ENCODE measurements around the gene RERG. TPM values are rescaled to one million over a fixed set of nuclear protein-coding genes. Genes with fewer than 3 reads are reported as not detected.

RERG gene
- total and polyA plus RNA-seq, 2 experiments from 2014 or later, result not detected

DNA sequence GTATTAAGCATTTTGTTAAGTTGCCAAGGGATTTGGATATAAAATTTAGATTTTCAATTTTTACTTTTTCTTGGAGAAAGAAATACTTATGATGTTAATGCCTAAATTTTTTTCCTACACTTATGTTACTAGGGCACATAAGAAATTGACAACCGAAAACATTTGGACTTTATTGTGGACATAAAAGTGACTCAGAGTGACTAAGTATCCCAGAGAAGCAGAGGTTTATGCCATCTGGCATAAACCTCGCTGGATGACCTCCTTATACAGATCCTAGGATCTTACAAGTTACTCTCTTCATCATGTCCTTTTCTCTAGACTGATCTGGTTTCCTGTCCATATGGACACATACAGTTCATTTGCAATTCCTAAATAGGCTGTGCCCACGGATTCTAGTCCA, 89.8 kb downstream of the RERG start:
- no peak overlapping the region for H3K9ac ChIP-seq
- H3K36me3 ChIP-seq (ENCODE audit: low read depth), result no peaks in the 10 kb centered on the region
- no peaks in the 10 kb centered on the region for H4K20me1 ChIP-seq (ENCODE audit: insufficient read depth)
- 0 out of 2 replicates have a peak, but pooled peaks cover 4% of the 10 kb centered on the region for H3K4me1 ChIP-seq (ENCODE audit: insufficient read depth)
- H2AFZ ChIP-seq, result no peak overlapping the region
- peak; percentile 80 for DNase-seq
- no peaks in the 10 kb centered on the region for H3K9me3 ChIP-seq (ENCODE audit: low read depth)
- no peak overlapping the region for H3K4me2 ChIP-seq (ENCODE audit: unreplicated experiment)
- H3K9me2 ChIP-seq (ENCODE audit: insufficient read depth), result no peaks in the 10 kb centered on the region
- no peak for TF ChIP-seq EZH2phosphoT487 (IDR thresholded peaks at IDR 0.05; ENCODE audit: insufficient read depth, low read depth)
- TF ChIP-seq EZH2 (IDR thresholded peaks at IDR 0.05; ENCODE audit: insufficient read depth, poor library complexity, severe bottlenecking), result no peak
- in situ Hi-C loops (cut with MboI), result no loop called here
- no peaks in the 10 kb centered on the region for H3F3A ChIP-seq (ENCODE audit: insufficient read depth)
- H3K27ac ChIP-seq, result no peak overlapping the region
- no peak overlapping the region for H3K4me3 ChIP-seq
- no peaks in the 10 kb centered on the region for H3K79me2 ChIP-seq (ENCODE audit: insufficient read depth)
- 1 to 4% methylated on average over 3 of the region's 3 CpGs for WGBS, 2 experiments (ENCODE audit: low coverage in 1 of 2, low lambda C conversion rate in 2 of 2, missing lambda C conversion rate in 2 of 2)
- H3K27me3 ChIP-seq (replicated peaks; ENCODE audit: insufficient read depth), result no peaks in the 10 kb centered on the region; the same call in 1 of the 2 replicates

DNA sequence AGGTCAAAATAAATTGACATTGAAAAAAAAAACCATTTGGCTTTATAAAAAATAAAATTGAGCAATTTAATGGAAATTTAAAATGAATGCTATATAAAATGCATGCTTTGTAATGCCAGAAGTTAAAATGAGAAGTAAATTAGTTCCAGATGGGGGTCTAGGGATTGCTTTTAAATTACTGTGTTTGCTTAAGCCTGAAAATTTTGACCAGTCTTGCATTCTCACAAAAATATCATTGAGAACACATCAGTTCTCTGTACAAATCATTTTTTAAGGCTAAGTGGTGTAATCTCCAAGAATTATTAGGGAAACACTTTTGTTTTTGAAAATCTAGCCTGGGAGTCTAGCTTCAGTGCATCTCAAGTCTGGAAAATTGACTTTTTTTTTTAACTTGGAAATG, 90.7 kb downstream of the RERG start:
- DNase-seq, result no peak
- H3K9me3 ChIP-seq (ENCODE audit: low read depth), result no peaks in the 10 kb centered on the region

DNA sequence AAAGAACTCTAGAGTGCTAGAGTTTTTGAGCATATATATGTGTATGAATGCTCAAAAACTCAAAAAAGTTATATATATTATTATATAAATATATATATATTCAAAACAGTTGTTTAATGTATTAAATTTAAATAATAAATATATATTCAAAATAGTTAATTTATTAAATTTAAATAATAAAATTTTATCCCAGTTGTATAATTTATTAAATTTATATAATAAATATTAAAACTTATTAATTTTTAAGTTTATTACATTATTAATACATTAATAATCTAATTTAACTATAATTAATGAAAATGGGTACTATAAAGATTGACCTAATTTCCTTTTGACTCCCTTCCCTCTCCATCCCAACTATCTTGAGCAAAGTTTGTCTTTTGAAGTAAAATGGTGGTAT, 97.8 kb downstream of the RERG start:
- Histone ChIP-seq H2AFZ (no peak overlapping the region), H3K9me2 (ENCODE audit: insufficient read depth) (no peaks in the 10 kb centered on the region; the same call in 1 of the 2 replicates), H4K20me1 (ENCODE audit: insufficient read depth) (no peaks in the 10 kb centered on the region), H3K9ac (no peak overlapping the region), H3K4me2 (ENCODE audit: unreplicated experiment) (no peak overlapping the region), H3F3A (ENCODE audit: insufficient read depth) (no peaks in the 10 kb centered on the region), H3K4me3 (no peak overlapping the region), H3K36me3 (ENCODE audit: low read depth) (no peaks in the 10 kb centered on the region), H3K79me2 (ENCODE audit: insufficient read depth) (no peaks in the 10 kb centered on the region), H3K27ac (no peak overlapping the region), H3K4me1 (ENCODE audit: insufficient read depth) (no peaks in the 10 kb centered on the region), H3K27me3 (replicated peaks; ENCODE audit: insufficient read depth) (no peaks in the 10 kb centered on the region), H3K9me3 (ENCODE audit: low read depth) (no peaks in the 10 kb centered on the region)
- in situ Hi-C loops (cut with MboI), result no loop called here
- DNase-seq, result no peak
- TF ChIP-seq EZH2 (IDR thresholded peaks at IDR 0.05; ENCODE audit: insufficient read depth, poor library complexity, severe bottlenecking) (no peak), EZH2phosphoT487 (IDR thresholded peaks at IDR 0.05; ENCODE audit: insufficient read depth, low read depth) (no peak)

More for the DNA sequence above, 90.7 kb downstream of the RERG start:
- 0 out of 2 replicates have a peak, but pooled peaks cover 4% of the 10 kb centered on the region for H3K4me1 ChIP-seq (ENCODE audit: insufficient read depth)
- H3K27me3 ChIP-seq (replicated peaks; ENCODE audit: insufficient read depth), result no peaks in the 10 kb centered on the region
- H3K9me2 ChIP-seq (ENCODE audit: insufficient read depth), result no peaks in the 10 kb centered on the region
- no peaks in the 10 kb centered on the region for H4K20me1 ChIP-seq (ENCODE audit: insufficient read depth)
- H3F3A ChIP-seq (ENCODE audit: insufficient read depth), result no peaks in the 10 kb centered on the region
- TF ChIP-seq EZH2phosphoT487 (IDR thresholded peaks at IDR 0.05; ENCODE audit: insufficient read depth, low read depth) (no peak), EZH2 (IDR thresholded peaks at IDR 0.05; ENCODE audit: insufficient read depth, poor library complexity, severe bottlenecking) (no peak)
- no peak overlapping the region for H2AFZ ChIP-seq
- in situ Hi-C loops (cut with MboI), result no loop called here
- no peak overlapping the region for H3K9ac ChIP-seq
- H3K4me3 ChIP-seq, result no peak overlapping the region
- H3K79me2 ChIP-seq (ENCODE audit: insufficient read depth), result no peaks in the 10 kb centered on the region
- no peak overlapping the region for H3K4me2 ChIP-seq (ENCODE audit: unreplicated experiment)
- no peak overlapping the region for H3K27ac ChIP-seq
- H3K36me3 ChIP-seq (ENCODE audit: low read depth), result no peaks in the 10 kb centered on the region

DNA sequence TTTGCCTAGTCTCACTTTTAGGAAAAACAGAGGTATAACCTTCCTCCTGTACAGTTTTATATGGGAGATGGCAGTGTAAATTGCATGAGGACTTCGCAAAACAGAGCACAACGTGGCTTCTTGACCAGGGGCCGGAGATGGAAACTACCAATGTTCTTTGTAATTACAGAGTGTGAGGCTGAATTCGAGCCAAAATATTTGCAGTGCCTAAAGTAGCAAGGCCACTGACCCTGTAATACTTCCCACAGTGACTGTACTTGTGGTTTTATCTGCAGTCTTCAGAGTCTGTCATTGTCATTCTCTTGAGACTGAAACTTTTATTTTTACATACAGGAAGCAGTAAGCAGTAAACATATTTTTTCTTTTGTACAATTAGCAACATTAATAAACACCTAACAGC, 98.9 kb downstream of the RERG start:
- no peak for TF ChIP-seq EZH2phosphoT487 (IDR thresholded peaks at IDR 0.05; ENCODE audit: insufficient read depth, low read depth)
- no peak for TF ChIP-seq EZH2 (IDR thresholded peaks at IDR 0.05; ENCODE audit: insufficient read depth, poor library complexity, severe bottlenecking)
- Histone ChIP-seq H2AFZ (no peak overlapping the region), H3K36me3 (ENCODE audit: low read depth) (no peaks in the 10 kb centered on the region), H3K4me3 (no peak overlapping the region), H3K4me1 (ENCODE audit: insufficient read depth) (no peaks in the 10 kb centered on the region), H3K9me3 (ENCODE audit: low read depth) (no peaks in the 10 kb centered on the region), H3F3A (ENCODE audit: insufficient read depth) (no peaks in the 10 kb centered on the region), H3K27ac (no peak overlapping the region), H3K9me2 (ENCODE audit: insufficient read depth) (no peaks in the 10 kb centered on the region; the same call in 1 of the 2 replicates), H3K79me2 (ENCODE audit: insufficient read depth) (no peaks in the 10 kb centered on the region), H3K4me2 (ENCODE audit: unreplicated experiment) (no peak overlapping the region), H4K20me1 (ENCODE audit: insufficient read depth) (no peaks in the 10 kb centered on the region), H3K27me3 (replicated peaks; ENCODE audit: insufficient read depth) (0 out of 2 replicates have a peak, but pooled peaks cover 5% of the 10 kb centered on the region), H3K9ac (no peak overlapping the region)
- 69 to 73% methylated on average over 4 of the region's 4 CpGs for WGBS, 2 experiments (ENCODE audit: low coverage in 1 of 2, low lambda C conversion rate in 2 of 2, missing lambda C conversion rate in 2 of 2)
- in situ Hi-C loops (cut with MboI), result no loop called here
- DNase-seq, result no peak

DNA sequence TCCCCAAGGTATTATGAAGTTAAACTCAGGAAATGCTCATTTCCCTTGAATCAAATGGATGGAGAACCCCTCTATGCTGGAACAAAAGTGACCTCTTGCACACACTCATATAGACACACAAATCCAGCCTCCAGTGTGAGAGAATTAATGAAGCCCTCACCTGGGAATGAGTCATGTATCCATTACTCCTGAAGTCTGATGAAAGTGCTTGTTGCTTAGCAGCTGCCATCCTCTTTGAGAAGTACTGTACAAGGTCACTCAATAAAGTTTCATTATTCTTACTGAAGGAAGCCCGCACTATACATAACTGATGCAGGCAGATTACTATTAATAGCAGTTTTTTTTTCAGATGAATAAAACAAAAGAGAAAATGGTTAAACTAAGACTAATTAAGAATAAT, 102.3 kb downstream of the RERG start:
- Histone ChIP-seq H3K9ac (no peak overlapping the region), H3K4me3 (no peak overlapping the region), H3K9me3 (ENCODE audit: low read depth) (no peaks in the 10 kb centered on the region), H3K9me2 (ENCODE audit: insufficient read depth) (no peaks in the 10 kb centered on the region; the same call in 1 of the 2 replicates), H3K79me2 (ENCODE audit: insufficient read depth) (no peaks in the 10 kb centered on the region), H3K27me3 (replicated peaks; ENCODE audit: insufficient read depth) (peaks cover 6% of the 10 kb centered on the region; the same call in 1 of the 2 replicates), H3K36me3 (ENCODE audit: low read depth) (no peaks in the 10 kb centered on the region), H3K4me2 (ENCODE audit: unreplicated experiment) (no peak overlapping the region), H4K20me1 (ENCODE audit: insufficient read depth) (no peaks in the 10 kb centered on the region), H3F3A (ENCODE audit: insufficient read depth) (no peaks in the 10 kb centered on the region), H3K27ac (no peak overlapping the region), H2AFZ (no peak overlapping the region), H3K4me1 (ENCODE audit: insufficient read depth) (no peaks in the 10 kb centered on the region)
- no peak for TF ChIP-seq EZH2 (IDR thresholded peaks at IDR 0.05; ENCODE audit: insufficient read depth, poor library complexity, severe bottlenecking)
- no peak for TF ChIP-seq EZH2phosphoT487 (IDR thresholded peaks at IDR 0.05; ENCODE audit: insufficient read depth, low read depth)
- WGBS, 2 experiments (ENCODE audit: low coverage in 1 of 2, low lambda C conversion rate in 2 of 2, missing lambda C conversion rate in 2 of 2), result 85 to 88% methylated on average over 1 of the region's 1 CpG
- DNase-seq, result no peak
- in situ Hi-C loops (cut with MboI), result no loop called here
